SU-DHL-6 (cell line): ENCODE results near the gene PSMA6.
"Not testable (repeated sequence)": the region's sequence is repeated elsewhere in the genome, so short reads cannot be mapped to it uniquely, and the experiment has no call there.

ENCODE experiments used
- H2AFZ ChIP-seq: fragments of 200-600 bp; sonication (generic); 2 replicates; pipeline ENCODE4 v1.6.1; 2014; ENCODE audit warnings: low read depth, mild to moderate bottlenecking, moderate library complexity, mixed read lengths, antibody characterized with exemption, low read length; ENCODE audit not compliant: severe bottlenecking
- H3F3A ChIP-seq: fragments of 200-600 bp; shearing (Covaris generic); 2 replicates; pipeline ENCODE4 v1.6.0; 2016; ENCODE audit warnings: antibody characterized with exemption, mild to moderate bottlenecking; ENCODE audit not compliant: insufficient read depth
- H3K27ac ChIP-seq: fragments of 200-600 bp; sonication (generic); 2 replicates; pipeline ENCODE4 v1.5.1; 2016; ENCODE audit warnings: low read depth, mild to moderate bottlenecking, low read length, moderate library complexity, mixed read lengths
- H3K27me3 ChIP-seq: fragments of 200-600 bp; sonication (generic), shearing (Covaris generic); 2 replicates; pipeline ENCODE4 v1.6.0; 2014; ENCODE audit warnings: mild to moderate bottlenecking, low read length
- H3K36me3 ChIP-seq: fragments of 200-600 bp; sonication (generic); 2 replicates; pipeline ENCODE4 v1.6.1; 2014; ENCODE audit warnings: mild to moderate bottlenecking, low read length, mixed read lengths
- H3K4me2 ChIP-seq: fragments of 300-600, 200-600 bp; shearing (Covaris generic), sonication (generic); 2 replicates; pipeline ENCODE4 v1.6.0; 2014; ENCODE audit warnings: low read length, low read depth, mild to moderate bottlenecking; ENCODE audit not compliant: poor library complexity, severe bottlenecking
- H3K4me3 ChIP-seq: fragments of 200-600 bp; sonication (generic); 2 replicates; pipeline ENCODE4 v1.5.1; 2014; ENCODE audit warnings: antibody characterized with exemption, low read length, mild to moderate bottlenecking, mixed read lengths; ENCODE audit not compliant: insufficient read depth, poor library complexity, severe bottlenecking
- H3K79me2 ChIP-seq: fragments of 200-600 bp; sonication (generic); 2 replicates; pipeline ENCODE4 v1.6.1; 2014; ENCODE audit warnings: mild to moderate bottlenecking, low read length, moderate library complexity; ENCODE audit not compliant: insufficient read depth
- H3K9ac ChIP-seq: fragments of 200-600 bp; sonication (generic); 2 replicates; pipeline ENCODE4 v1.7.0; 2014; ENCODE audit warnings: mild to moderate bottlenecking, low read length
- H3K9me2 ChIP-seq: fragments of 200-600 bp; sonication (generic); replicated peaks from 2 replicates; pipeline ENCODE4 v1.6.1; 2014; ENCODE audit warnings: low read length; ENCODE audit not compliant: insufficient read depth
- H3K9me3 ChIP-seq: fragments of 200-600 bp; sonication (generic); 2 replicates; pipeline ENCODE4 v1.6.1; 2014; ENCODE audit warnings: low read length, mixed read lengths; ENCODE audit not compliant: insufficient read depth
- H4K20me1 ChIP-seq: fragments of 200-600 bp; sonication (generic); 2 replicates; pipeline ENCODE4 v1.6.1; 2014; ENCODE audit warnings: low read depth, mild to moderate bottlenecking, antibody characterized with exemption, low read length, moderate library complexity, mixed read lengths
- EZH2phosphoT487 ChIP-seq: fragments of 200-600 bp; sonication (generic), shearing (Covaris generic); conservative IDR thresholded peaks from 2 replicates; pipeline ENCODE4 v1.6.1; 2018; ENCODE audit warnings: mild to moderate bottlenecking, antibody characterized with exemption, low read length, moderate library complexity, mixed read lengths
- TF ChIP-seq, protein P1 (sequence below): fragments of 200-600 bp; sonication (generic); IDR thresholded peaks from one replicate; pipeline ENCODE4 v1.5.1; 2017; ENCODE audit warnings: antibody characterized with exemption, mild to moderate bottlenecking, low read length, moderate library complexity; ENCODE audit not compliant: insufficient read depth, poor library complexity, severe bottlenecking

The PSMA6 gene

DNA sequence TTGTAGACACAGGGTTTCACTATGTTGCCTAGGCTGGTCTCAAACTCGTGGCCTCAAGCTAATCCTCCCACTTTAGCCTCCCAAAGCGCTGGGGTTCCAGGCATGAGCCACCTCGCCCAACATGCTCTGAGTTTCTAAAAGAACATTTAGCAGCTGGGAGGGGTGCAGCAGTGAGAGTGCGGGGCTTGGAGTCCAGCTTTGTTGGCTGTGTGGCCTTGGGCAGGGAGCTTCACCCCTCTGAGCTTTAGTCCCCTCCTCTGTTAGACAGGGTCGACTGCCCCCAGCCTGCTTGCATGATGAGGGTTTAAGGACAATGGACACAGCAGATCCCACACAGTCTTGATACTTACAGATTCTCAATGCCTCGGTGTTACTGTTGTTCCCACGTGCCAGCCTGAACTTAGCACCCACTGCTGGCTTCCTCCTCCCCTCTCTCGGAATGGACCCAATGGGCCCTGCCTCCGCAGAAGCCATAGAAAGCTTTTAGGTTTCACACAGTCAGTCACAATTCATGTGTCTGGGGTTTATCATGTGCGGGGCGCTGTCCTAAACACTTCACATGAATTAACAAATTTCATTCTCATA, 54.6 kb downstream of the PSMA6 start:
- Histone ChIP-seq H3K79me2 (no peaks in the 10 kb centered on the region), H2AFZ (no peak overlapping the region), H3K9me2 (no peaks in the 10 kb centered on the region), H3K9me3 (no peaks in the 10 kb centered on the region), H3K4me2 (no peak overlapping the region), H3K36me3 (no peaks in the 10 kb centered on the region), H3F3A (no peaks in the 10 kb centered on the region), H4K20me1 (no peaks in the 10 kb centered on the region), H3K9ac (no peak overlapping the region), H3K27ac (no peak overlapping the region), H3K4me3 (no peak overlapping the region), H3K27me3 (no peaks in the 10 kb centered on the region)
- no peak for TF ChIP-seq EZH2phosphoT487
- TF ChIP-seq, protein P1, sequence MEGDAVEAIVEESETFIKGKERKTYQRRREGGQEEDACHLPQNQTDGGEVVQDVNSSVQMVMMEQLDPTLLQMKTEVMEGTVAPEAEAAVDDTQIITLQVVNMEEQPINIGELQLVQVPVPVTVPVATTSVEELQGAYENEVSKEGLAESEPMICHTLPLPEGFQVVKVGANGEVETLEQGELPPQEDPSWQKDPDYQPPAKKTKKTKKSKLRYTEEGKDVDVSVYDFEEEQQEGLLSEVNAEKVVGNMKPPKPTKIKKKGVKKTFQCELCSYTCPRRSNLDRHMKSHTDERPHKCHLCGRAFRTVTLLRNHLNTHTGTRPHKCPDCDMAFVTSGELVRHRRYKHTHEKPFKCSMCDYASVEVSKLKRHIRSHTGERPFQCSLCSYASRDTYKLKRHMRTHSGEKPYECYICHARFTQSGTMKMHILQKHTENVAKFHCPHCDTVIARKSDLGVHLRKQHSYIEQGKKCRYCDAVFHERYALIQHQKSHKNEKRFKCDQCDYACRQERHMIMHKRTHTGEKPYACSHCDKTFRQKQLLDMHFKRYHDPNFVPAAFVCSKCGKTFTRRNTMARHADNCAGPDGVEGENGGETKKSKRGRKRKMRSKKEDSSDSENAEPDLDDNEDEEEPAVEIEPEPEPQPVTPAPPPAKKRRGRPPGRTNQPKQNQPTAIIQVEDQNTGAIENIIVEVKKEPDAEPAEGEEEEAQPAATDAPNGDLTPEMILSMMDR = no peak

DNA sequence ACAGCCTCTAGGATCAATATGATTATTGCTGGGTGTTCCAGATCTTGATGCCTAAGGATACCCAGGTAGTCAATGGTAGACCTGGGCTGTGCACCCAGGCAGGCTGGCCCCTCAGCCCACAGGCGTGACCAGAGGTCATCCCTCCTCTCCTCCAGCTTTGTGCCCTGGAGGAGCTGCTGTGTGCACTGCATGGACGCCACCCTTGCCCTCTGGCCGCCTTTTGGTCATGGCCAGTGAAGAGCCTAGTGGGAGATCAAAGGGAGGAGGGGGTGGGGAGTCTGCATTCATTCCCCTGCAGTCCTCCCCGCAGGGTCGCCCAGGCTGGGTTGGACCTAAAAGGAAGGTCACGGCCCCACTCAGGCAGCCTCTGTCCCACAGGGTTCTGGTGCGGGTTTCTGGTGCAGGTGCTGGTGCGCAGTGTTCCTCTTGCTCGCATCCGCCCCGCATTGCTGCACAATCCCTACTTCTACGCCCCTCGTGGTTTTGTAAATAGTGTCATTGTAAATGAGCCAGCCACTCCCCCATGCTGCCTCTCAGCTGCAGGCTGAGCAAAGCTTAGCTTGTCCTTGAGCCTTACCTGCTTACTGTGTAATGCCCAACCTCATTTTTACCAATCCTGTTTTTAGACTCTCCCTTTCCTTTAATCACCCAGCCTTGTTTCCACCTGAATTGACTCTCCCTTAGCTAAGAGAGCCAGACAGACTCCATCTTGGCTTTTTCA, 55.3 kb downstream of the PSMA6 start:
- TF ChIP-seq, protein P1 = no peak
- no peak for TF ChIP-seq EZH2phosphoT487
- Histone ChIP-seq H3K9me2 (no peaks in the 10 kb centered on the region), H3K79me2 (no peaks in the 10 kb centered on the region), H3F3A (no peaks in the 10 kb centered on the region), H3K9ac (no peak overlapping the region), H3K4me2 (no peak overlapping the region), H3K27me3 (no peaks in the 10 kb centered on the region), H2AFZ (no peak overlapping the region), H4K20me1 (no peaks in the 10 kb centered on the region), H3K9me3 (no peaks in the 10 kb centered on the region), H3K4me3 (no peak overlapping the region), H3K36me3 (no peaks in the 10 kb centered on the region), H3K27ac (no peak overlapping the region)

DNA sequence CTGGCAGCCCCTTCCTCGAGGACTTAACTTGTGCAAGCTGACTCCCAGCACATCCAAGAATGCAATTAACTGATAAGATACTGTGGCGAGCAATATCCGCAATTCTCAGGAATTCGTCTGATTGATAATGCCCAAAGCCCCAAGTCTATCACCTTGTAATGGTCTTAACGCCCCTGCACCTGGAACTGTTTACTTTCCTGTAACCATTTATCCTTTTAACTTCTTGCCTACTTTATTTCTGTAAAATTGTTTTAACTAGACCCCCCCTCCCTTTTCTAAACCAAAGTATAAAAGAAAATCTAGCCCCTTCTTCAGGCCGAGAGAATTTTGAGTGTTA, 55.8 kb downstream of the PSMA6 start:
- H3K27me3 ChIP-seq, H3F3A ChIP-seq, H3K4me3 ChIP-seq, H3K4me2 ChIP-seq, H4K20me1 ChIP-seq, H3K27ac ChIP-seq, H3K36me3 ChIP-seq, H3K9ac ChIP-seq, H3K9me3 ChIP-seq, H2AFZ ChIP-seq, H3K79me2 ChIP-seq, H3K9me2 ChIP-seq: not testable (repeated sequence)
